IPS DF 4.7 (cell line): Measurements from ENCODE around the gene UNC119B.

Experiments used
- DNase-seq: peaks from one replicate; pipeline ENCODE4 v3.0.0-alpha.2; 2013; ENCODE audit warnings: low spot score; ENCODE audit errors: extremely low read depth

UNC119B gene

DNA sequence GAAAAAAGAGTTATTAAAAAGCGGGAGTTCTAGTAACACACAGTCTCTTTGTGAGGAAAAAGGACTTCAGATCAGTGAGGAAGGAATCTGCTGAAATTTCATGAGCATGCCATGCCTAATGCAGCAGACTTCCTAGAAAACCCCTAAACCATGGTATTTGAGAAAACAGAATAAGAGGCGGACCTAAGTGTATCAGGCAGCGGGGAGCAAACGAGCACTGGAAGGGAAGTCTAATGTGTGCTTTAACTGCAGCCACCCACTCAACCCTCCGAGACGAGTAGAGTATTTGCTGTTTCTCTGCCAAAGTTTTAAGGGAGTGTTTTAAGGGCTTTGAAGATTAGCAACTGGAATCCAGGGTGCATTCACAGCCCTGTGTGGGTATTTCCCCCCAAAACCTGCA is 51.8 kb downstream of the UNC119B start:
- DNase-seq: no peak

DNA sequence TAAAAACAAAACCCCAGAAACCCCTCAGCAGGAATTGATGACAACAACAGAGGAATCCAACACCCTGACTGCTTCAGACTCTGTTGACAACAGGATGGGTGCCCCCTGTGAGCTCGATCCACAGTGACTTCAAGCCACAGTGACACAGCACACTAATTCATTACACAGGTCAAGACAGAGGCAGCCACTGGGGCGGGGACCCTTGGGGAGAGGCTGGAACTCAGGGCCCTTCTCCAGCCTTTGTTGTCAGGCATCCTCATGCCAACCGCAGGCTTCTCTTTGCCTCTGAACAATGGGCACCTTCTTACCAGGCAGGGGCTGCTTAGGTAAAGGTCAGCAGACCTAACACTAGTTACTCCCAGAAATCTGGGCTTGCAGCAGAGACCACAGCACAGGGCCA is 53.0 kb downstream of the UNC119B start:
- no peak for DNase-seq

DNA sequence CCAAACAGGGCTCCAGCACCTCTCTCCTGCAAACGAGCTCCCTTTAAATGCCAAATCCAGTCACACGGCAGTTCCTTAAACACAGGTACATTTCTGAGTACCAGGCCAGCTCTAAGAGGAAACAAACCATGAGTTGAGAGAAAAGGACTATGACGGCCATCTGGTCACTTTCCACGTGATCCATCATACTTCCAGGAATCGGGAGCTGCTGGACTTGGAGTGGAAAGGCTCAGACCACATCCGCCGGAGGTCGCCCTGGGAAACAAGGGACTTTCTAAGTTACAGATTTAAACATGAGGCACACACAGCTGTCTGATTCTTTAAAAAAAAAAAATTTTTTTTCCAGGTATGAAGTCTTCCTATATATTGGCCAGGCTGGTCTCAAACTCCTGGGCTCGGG is 54.6 kb downstream of the UNC119B start:
- DNase-seq: no peak

DNA sequence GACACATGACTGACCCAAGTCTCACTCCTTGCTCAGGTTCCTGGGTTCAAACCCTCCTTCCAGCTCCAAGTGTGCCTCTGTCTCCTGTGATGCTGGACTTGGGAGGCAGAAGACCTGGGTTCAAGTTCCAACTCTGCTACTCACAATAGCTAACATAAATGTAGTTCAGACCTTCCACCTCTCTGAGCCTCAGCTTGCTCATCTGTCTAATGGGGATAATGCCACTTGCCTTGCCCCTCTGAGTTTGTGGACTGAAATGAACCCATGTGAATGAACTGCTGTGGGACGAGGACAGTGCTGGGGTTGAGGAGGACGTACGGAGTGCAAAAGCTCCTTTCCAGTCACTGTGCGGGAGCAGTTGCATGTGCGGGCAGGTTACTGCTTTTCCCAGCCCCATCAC is 56.3 kb downstream of the UNC119B start:
- no peak for DNase-seq

DNA sequence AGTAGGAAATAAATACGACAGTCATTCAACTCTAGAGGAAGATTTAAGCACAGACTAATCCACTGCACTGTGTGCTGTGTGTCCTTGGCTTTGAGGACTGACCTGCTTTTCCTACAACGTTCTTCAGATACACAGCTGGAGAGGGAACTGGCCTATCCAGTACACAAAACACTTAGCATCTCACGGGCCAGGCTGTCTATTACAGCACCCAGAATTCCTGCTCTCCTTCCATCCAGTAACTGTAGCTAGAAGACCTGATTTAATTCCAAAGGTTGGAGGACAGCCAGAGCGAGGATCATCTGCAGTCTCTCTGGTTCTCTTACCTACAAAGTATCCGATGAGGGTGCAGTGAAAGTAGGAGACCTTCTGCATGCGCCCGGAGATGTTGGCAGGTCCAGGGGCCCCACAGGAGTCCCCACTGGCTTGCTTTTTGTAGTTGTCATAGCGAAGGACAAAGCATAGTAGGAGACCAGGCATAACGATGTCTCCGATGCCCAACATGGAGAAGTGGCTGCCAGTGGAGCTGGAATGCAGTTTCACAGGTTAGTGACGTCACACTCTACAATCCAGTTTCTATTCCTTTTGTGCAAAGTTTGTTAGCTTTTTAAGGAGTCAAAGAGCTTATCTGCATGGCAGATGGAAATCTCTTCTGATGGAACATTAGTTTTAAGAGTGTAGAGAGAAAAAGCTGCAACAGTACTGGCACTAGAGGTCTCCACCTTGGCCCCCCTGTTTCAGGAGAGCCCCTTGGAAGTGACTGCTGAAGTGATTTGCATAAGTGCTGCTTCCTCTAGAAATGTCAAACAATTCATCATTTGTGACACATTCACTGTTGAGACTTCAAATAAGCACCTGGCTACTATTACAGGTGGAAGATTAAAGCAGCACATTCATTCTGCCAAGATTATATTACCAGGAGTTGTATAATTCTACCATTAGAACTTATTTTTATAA is 57.1 kb downstream of the UNC119B start:
- no peak for DNase-seq

GRCh38 chr12:120771097-120771496 is 60.8 kb downstream of the UNC119B start:
- no peak for DNase-seq
